HEK293 (cell line): ENCODE results near the gene PDCD4.
A peak's percentile ranks its signal among the peaks of the same experiment; 100 is the strongest.

ENCODE experiments used
- CTCF ChIA-PET: fragments of 350-600 bp; formaldehyde crosslinking; extraction: SDS; loops from one replicate; lab custom pipeline; 2021; ENCODE audit warnings: antibody characterized with exemption; lab: Yijun Ruan, JAX
- POLR2A ChIA-PET: fragments of 300-600 bp; formaldehyde crosslinking; extraction: SDS; loops from one replicate; lab custom pipeline; 2020; ENCODE audit warnings: antibody characterized with exemption, inconsistent platforms; lab: Yijun Ruan, JAX
- H3K27ac ChIP-seq: fragments of 200-500 bp; sonication (Bioruptor generic); 2 replicates; pipeline ENCODE4 v1.5.1; 2014; ENCODE audit warnings: low read depth, low read length, control low read depth, inconsistent platforms; ENCODE audit errors: extremely low read depth
- H3K36me3 ChIP-seq, 2 experiments: fragments of 200-500 bp in 1 of 2; sonication (Bioruptor generic) in 1 of 2; 1 replicate in 1 of 2; 2 replicates in 1 of 2; pipeline ENCODE4 v1.5.1; 2014 to 2017; ENCODE audit warnings: inconsistent platforms in 2 of 2, low read length in 2 of 2; ENCODE audit not compliant: control insufficient read depth in 2 of 2, insufficient read depth in 1 of 2
- H3K4me1 ChIP-seq: fragments of 200-500 bp; sonication (Bioruptor generic); 2 replicates; pipeline ENCODE4 v1.5.1; 2014; ENCODE audit warnings: mild to moderate bottlenecking, low read length, inconsistent platforms; ENCODE audit not compliant: control insufficient read depth, insufficient read depth
- H3K4me3 ChIP-seq: 2 replicates; pipeline ENCODE4 v1.5.1; 2011; ENCODE audit warnings: low read depth, mild to moderate bottlenecking, control low read depth, low read length, moderate library complexity
- H3K9me3 ChIP-seq: fragments of 200-500 bp; sonication (Bioruptor generic); 2 replicates; pipeline ENCODE4 v1.5.1; 2014; ENCODE audit warnings: low read depth, low read length, inconsistent platforms; ENCODE audit not compliant: control insufficient read depth, insufficient read depth
- FEZF1 ChIP-seq: fragments of 450-650 bp; formaldehyde crosslinking; IDR thresholded peaks from 2 replicates; pipeline ENCODE4 v1.5.1; 2016; ENCODE audit warnings: missing biosample characterization, missing genetic modification characterization
- MZF1 ChIP-seq: fragments of 450-650 bp; formaldehyde crosslinking; IDR thresholded peaks from 2 replicates; pipeline ENCODE4 v1.5.1; 2017; ENCODE audit warnings: missing biosample characterization, missing genetic modification characterization, borderline replicate concordance
- PRDM1 ChIP-seq: fragments of 450-650 bp; formaldehyde crosslinking; IDR thresholded peaks from 2 replicates; pipeline ENCODE4; 2016; ENCODE audit warnings: missing biosample characterization, missing genetic modification characterization
- PRDM10 ChIP-seq: fragments of 450-650 bp; formaldehyde crosslinking; IDR thresholded peaks from 2 replicates; pipeline ENCODE4 v1.5.1; 2016; ENCODE audit warnings: missing biosample characterization, missing genetic modification characterization
- REST ChIP-seq: fragments of 450-650 bp; formaldehyde crosslinking; IDR thresholded peaks from 2 replicates; pipeline ENCODE4 v1.5.1; 2016; ENCODE audit warnings: missing biosample characterization, missing genetic modification characterization
- SCRT1 ChIP-seq: fragments of 450-650 bp; formaldehyde crosslinking; IDR thresholded peaks from 2 replicates; pipeline ENCODE4 v1.5.1; 2016; ENCODE audit warnings: missing biosample characterization, missing genetic modification characterization, borderline replicate concordance
- SP2 ChIP-seq: fragments of 450-650 bp; formaldehyde crosslinking; IDR thresholded peaks from 2 replicates; pipeline ENCODE4 v1.5.1; 2016; ENCODE audit warnings: missing biosample characterization, missing genetic modification characterization
- SP7 ChIP-seq: fragments of 450-650 bp; formaldehyde crosslinking; IDR thresholded peaks from 2 replicates; pipeline ENCODE4 v1.5.1; 2016; ENCODE audit warnings: missing biosample characterization, missing genetic modification characterization
- WT1 ChIP-seq: fragments of 450-650 bp; formaldehyde crosslinking; IDR thresholded peaks from 2 replicates; pipeline ENCODE4 v1.5.1; 2016; ENCODE audit warnings: missing biosample characterization, missing genetic modification characterization
- ZBTB7A ChIP-seq: fragments of 450-650 bp; formaldehyde crosslinking; IDR thresholded peaks from 2 replicates; pipeline ENCODE4 v1.5.1; 2016; ENCODE audit warnings: low read depth, missing biosample characterization, missing genetic modification characterization
- ZEB2 ChIP-seq: fragments of 450-650 bp; formaldehyde crosslinking; IDR thresholded peaks from 2 replicates; pipeline ENCODE4 v1.5.1; 2016; ENCODE audit warnings: missing biosample characterization, missing genetic modification characterization
- ZNF169 ChIP-seq: fragments of 450-650 bp; formaldehyde crosslinking; IDR thresholded peaks from 2 replicates; pipeline ENCODE4 v1.5.1; 2016; ENCODE audit warnings: missing biosample characterization, missing genetic modification characterization
- ZNF19 ChIP-seq: fragments of 450-650 bp; formaldehyde crosslinking; IDR thresholded peaks from 2 replicates; pipeline ENCODE4; 2016; ENCODE audit warnings: missing biosample characterization, missing genetic modification characterization, low read depth
- ZNF311 ChIP-seq: fragments of 450-650 bp; formaldehyde crosslinking; IDR thresholded peaks from 2 replicates; pipeline ENCODE4 v1.5.1; 2017; ENCODE audit warnings: missing biosample characterization, missing genetic modification characterization, borderline replicate concordance
- ZNF350 ChIP-seq: fragments of 450-650 bp; formaldehyde crosslinking; IDR thresholded peaks from 2 replicates; pipeline ENCODE4 v1.5.0; 2017; ENCODE audit warnings: missing biosample characterization, mild to moderate bottlenecking, missing genetic modification characterization
- ZNF366 ChIP-seq: fragments of 450-650 bp; formaldehyde crosslinking; conservative IDR thresholded peaks from 2 replicates; pipeline ENCODE4 v1.5.1; 2016; ENCODE audit warnings: missing biosample characterization, missing genetic modification characterization
- ZNF449 ChIP-seq: fragments of 450-650 bp; formaldehyde crosslinking; IDR thresholded peaks from 2 replicates; pipeline ENCODE4 v1.5.1; 2017; ENCODE audit warnings: missing biosample characterization, mild to moderate bottlenecking, missing genetic modification characterization, moderate library complexity
- ZNF560 ChIP-seq: fragments of 450-650 bp; formaldehyde crosslinking; IDR thresholded peaks from 2 replicates; pipeline ENCODE4 v1.5.1; 2017; ENCODE audit warnings: missing biosample characterization, missing genetic modification characterization, borderline replicate concordance
- ZNF596 ChIP-seq: fragments of 450-650 bp; IDR thresholded peaks from 2 replicates; pipeline ENCODE4 v1.5.0; 2018; ENCODE audit warnings: missing biosample characterization, mild to moderate bottlenecking, missing genetic modification characterization, moderate library complexity
- ZNF600 ChIP-seq: fragments of 450-650 bp; formaldehyde crosslinking; IDR thresholded peaks from 2 replicates; pipeline ENCODE4 v1.5.1; 2016; ENCODE audit warnings: missing biosample characterization, missing genetic modification characterization
- ZNF629 ChIP-seq: fragments of 450-650 bp; formaldehyde crosslinking; IDR thresholded peaks from 2 replicates; pipeline ENCODE4 v1.5.1; 2017; ENCODE audit warnings: missing biosample characterization, missing genetic modification characterization
- ZNF639 ChIP-seq: fragments of 450-650 bp; formaldehyde crosslinking; IDR thresholded peaks from 2 replicates; pipeline ENCODE4 v1.5.1; 2016; ENCODE audit warnings: missing biosample characterization, missing genetic modification characterization
- ZNF704 ChIP-seq: fragments of 450-650 bp; formaldehyde crosslinking; IDR thresholded peaks from 2 replicates; pipeline ENCODE4 v1.5.1; 2016; ENCODE audit warnings: missing biosample characterization, missing genetic modification characterization
- ZNF768 ChIP-seq: fragments of 450-650 bp; formaldehyde crosslinking; IDR thresholded peaks from 2 replicates; pipeline ENCODE4 v1.5.1; 2018; ENCODE audit warnings: missing biosample characterization, mild to moderate bottlenecking, missing genetic modification characterization

The PDCD4 gene

GRCh38 chr10:110871298-110872084 lies at the start of gene PDCD4 (continued):
- TF ChIP-seq ZNF596 (tag by site-specific recombination) (peak; percentile 66), ZNF366 (peak; percentile 100), MZF1 (tag by site-specific recombination) (peak; percentile 73; the same call in 1 of the 2 replicates), ZBTB7A (tag by site-specific recombination) (0 out of 2 replicates have a peak, but pooled peaks have one; percentile 40), SP7 (tag by site-specific recombination) (peak; percentile 66), REST (tag by site-specific recombination) (no peak), PRDM10 (tag by site-specific recombination) (peak; percentile 67), ZNF639 (tag by site-specific recombination) (peak; percentile 46; the same call in 1 of the 2 replicates), PRDM1 (tag by site-specific recombination) (peak; percentile 96), ZNF560 (tag by site-specific recombination) (no peak), SP2 (peak; percentile 93), FEZF1 (tag by site-specific recombination) (peak; percentile 71), ZNF768 (tag by site-specific recombination) (no peak), ZNF169 (no peak), WT1 (tag by site-specific recombination) (peak; percentile 69), ZNF600 (peak; percentile 77), ZEB2 (peak; percentile 67)

GRCh38 chr10:110822035-110822711 lies 49.6 kb upstream of the PDCD4 start:
- no peak overlapping the region for H3K4me3 ChIP-seq
- H3K9me3 ChIP-seq, result no peaks in the 10 kb centered on the region
- peaks cover 4 to 13% of the 10 kb centered on the region in 2 experiments for H3K36me3 ChIP-seq
- ChIA-PET POLR2A (no interaction called here), CTCF (no interaction called here)
- peaks cover 4% of the 10 kb centered on the region; the same call in 1 of the 2 replicates for H3K4me1 ChIP-seq
- no peak overlapping the region for H3K27ac ChIP-seq
- no peak for TF ChIP-seq ZNF629 (tag by site-specific recombination)
- no peak for TF ChIP-seq ZNF350 (tag by site-specific recombination)
- no peak for TF ChIP-seq ZNF704
- TF ChIP-seq SP7 (tag by site-specific recombination), result no peak
- no peak for TF ChIP-seq SCRT1
- no peak for TF ChIP-seq ZNF19 (tag by site-specific recombination)
- no peak for TF ChIP-seq ZNF311
- no peak for TF ChIP-seq ZNF449 (tag by site-specific recombination)
